GM23338 (cell line): ENCODE results near the gene TSPEAR. TPM values are rescaled to one million over a fixed set of nuclear protein-coding genes. Genes with fewer than 3 reads are reported as not detected.

Source experiments
- ATAC-seq: fragments of 200-7000 bp; cut with Tn5 transposase; 3 replicates; pipeline ENCODE4 v1.9.1; 2020
- DNase-seq: peaks from one replicate; pipeline ENCODE4 v3.0.0-alpha.2; 2015; ENCODE audit warnings: low spot score
- H2AFZ ChIP-seq: fragments of 200-600 bp; sonication (generic); 2 replicates; pipeline ENCODE4 v1.8.0; 2016; ENCODE audit warnings: antibody characterized with exemption, mild to moderate bottlenecking, moderate library complexity
- H3F3A ChIP-seq: fragments of 200-600 bp; sonication (generic); replicated peaks from 2 replicates; pipeline ENCODE4 v1.8.0; 2017; ENCODE audit warnings: antibody characterized with exemption, mixed run types, low read depth
- H3K27ac ChIP-seq: fragments of 200-600 bp; sonication (generic); 2 replicates; pipeline ENCODE4 v1.6.1; 2016; ENCODE audit warnings: low read depth
- H3K27me3 ChIP-seq: fragments of 200-600 bp; sonication (generic); 2 replicates; pipeline ENCODE4 v1.8.0; 2016; ENCODE audit warnings: mild to moderate bottlenecking, mixed run types, moderate library complexity; ENCODE audit not compliant: insufficient read depth
- H3K36me3 ChIP-seq: fragments of 200-600 bp; sonication (generic); 2 replicates; pipeline ENCODE4 v1.8.0; 2016; ENCODE audit warnings: mild to moderate bottlenecking; ENCODE audit not compliant: insufficient read depth
- H3K4me1 ChIP-seq: fragments of 200-600 bp; sonication (generic); 2 replicates; pipeline ENCODE4 v1.8.0; 2016; ENCODE audit warnings: mild to moderate bottlenecking, moderate library complexity; ENCODE audit not compliant: insufficient read depth
- H3K4me2 ChIP-seq: fragments of 200-600 bp; sonication (generic); 2 replicates; pipeline ENCODE4 v1.7.1; 2017; ENCODE audit warnings: mixed run types
- H3K4me3 ChIP-seq: fragments of 200-600 bp; sonication (generic); 2 replicates; pipeline ENCODE4 v1.6.1; 2016; ENCODE audit warnings: mixed run types
- H3K79me2 ChIP-seq: fragments of 200-600 bp; sonication (generic); replicated peaks from 2 replicates; pipeline ENCODE4 v1.8.0; 2017; ENCODE audit warnings: mild to moderate bottlenecking; ENCODE audit not compliant: insufficient read depth
- H3K9me2 ChIP-seq: fragments of 200-600 bp; sonication (generic); 2 replicates; pipeline ENCODE4 v1.8.0; 2017; ENCODE audit not compliant: insufficient read depth
- H4K20me1 ChIP-seq: fragments of 200-600 bp; sonication (generic); replicated peaks from 2 replicates; pipeline ENCODE4 v1.8.0; 2017; ENCODE audit warnings: mild to moderate bottlenecking; ENCODE audit not compliant: insufficient read depth
- H3K27ac Mint-ChIP-seq: 2 replicates; pipeline ENCODE4 v1.8.0; 2020; ENCODE audit warnings: inconsistent platforms, mild to moderate bottlenecking, moderate library complexity, mixed read lengths
- H3K27me3 Mint-ChIP-seq: 3 replicates; pipeline ENCODE4 v1.8.0; 2022; ENCODE audit warnings: low read depth, mild to moderate bottlenecking, moderate library complexity, mixed read lengths, inconsistent platforms; ENCODE audit not compliant: insufficient read depth, poor library complexity
- H3K36me3 Mint-ChIP-seq: 3 replicates; pipeline ENCODE4 v1.8.0; 2021; ENCODE audit warnings: low read depth, mild to moderate bottlenecking, inconsistent platforms, moderate library complexity, mixed read lengths
- H3K4me1 Mint-ChIP-seq: 3 replicates; pipeline ENCODE4 v1.8.0; 2020; ENCODE audit warnings: mild to moderate bottlenecking, inconsistent platforms, mixed read lengths
- H3K4me3 Mint-ChIP-seq: 3 replicates; pipeline ENCODE4 v1.8.0; 2021; ENCODE audit warnings: moderate library complexity, mild to moderate bottlenecking, inconsistent platforms, mixed read lengths
- H3K9me3 Mint-ChIP-seq: 3 replicates; pipeline ENCODE4 v1.8.0; 2020; ENCODE audit warnings: moderate library complexity, mild to moderate bottlenecking, inconsistent platforms, mixed read lengths
- EZH2 ChIP-seq: fragments of 200-600 bp; sonication (generic); IDR thresholded peaks from one replicate; pipeline ENCODE4 v1.8.0; 2017; ENCODE audit warnings: antibody characterized with exemption, mild to moderate bottlenecking, low read depth; ENCODE audit not compliant: unreplicated experiment
- ZNF114 ChIP-seq: fragments of 250-450 bp; sonication (Bioruptor Pico); IDR thresholded peaks from 2 replicates; pipeline ENCODE4 v1.5.0; 2020; ENCODE audit warnings: mild to moderate bottlenecking, moderate library complexity
- ZNF462 ChIP-seq: fragments of 250-450 bp; sonication (Bioruptor Pico); IDR thresholded peaks from 2 replicates; pipeline ENCODE4 v1.5.0; 2020; ENCODE audit warnings: mild to moderate bottlenecking, moderate library complexity
- polyA plus RNA-seq: library from polyadenylated mRNA; unstranded; fragments of >200 nt; fragmentation: Nextera tagmentation; extraction: Ambion mirVana; gene quantifications from 2 replicates; pipeline ENCODE4 v1.2.1, GENCODE V29; 2016
- total RNA-seq: library from RNA; depleted of rRNA; stranded (reverse); fragments of >200 nt; shearing (Covaris generic); gene quantifications from 2 replicates; pipeline ENCODE4 v1.2.3, GENCODE V29; 2014

The TSPEAR gene
- total and polyA plus RNA-seq, 2 experiments from 2014 or later = 0.35 to 0.92 TPM

GRCh38 chr21:44708866-44709425, 2.4 kb downstream of the TSPEAR start (continued):
- TF ChIP-seq ZNF462 = no peak

GRCh38 chr21:44708213-44708865, 3.0 kb downstream of the TSPEAR start:
- Mint-ChIP-seq H3K27ac (no peak overlapping the region), H3K36me3 (no peaks in the 10 kb centered on the region), H3K4me1 (peaks cover 71% of the 10 kb centered on the region), H3K4me3 (peak overlapping the region; percentile 78), H3K9me3 (no peaks in the 10 kb centered on the region), H3K27me3 (peaks cover 81% of the 10 kb centered on the region)
- H3F3A ChIP-seq = peaks cover 31% of the 10 kb centered on the region
- H3K27ac ChIP-seq = no peak overlapping the region
- no peaks in the 10 kb centered on the region for H3K79me2 ChIP-seq
- DNase-seq (peak; percentile 79), ATAC-seq (peak; percentile 12)
- no peaks in the 10 kb centered on the region for H4K20me1 ChIP-seq
- H3K36me3 ChIP-seq = no peaks in the 10 kb centered on the region
- peaks cover 80% of the 10 kb centered on the region for H3K27me3 ChIP-seq
- peak overlapping the region; percentile 95 for H3K4me2 ChIP-seq
- H2AFZ ChIP-seq = no peak overlapping the region
- no peaks in the 10 kb centered on the region for H3K9me2 ChIP-seq
- peak overlapping the region; percentile 71 for H3K4me3 ChIP-seq
- H3K4me1 ChIP-seq = peaks cover 59% of the 10 kb centered on the region
- TF ChIP-seq EZH2 (peak; percentile 71), ZNF114 (no peak)
